Measurements from ENCODE around the gene PARK7. TPM values are rescaled to one million over a fixed set of nuclear protein-coding genes. Genes with fewer than 3 reads are reported as not detected.
"Not testable (repeated sequence)": the region's sequence is repeated elsewhere in the genome, so short reads cannot be mapped to it uniquely, and the experiment has no call there.

Gene PARK7
- total RNA-seq, 2 experiments from 2014 or later: 138 to 306 TPM

- CTCF ChIA-PET (ENCODE audit: unreplicated experiment): no interaction called here
- TF ChIP-seq CTCF (conservative IDR thresholded peaks at IDR 0.05; ENCODE audit: low read length) (no peak), EZH2phosphoT487 (IDR thresholded peaks at IDR 0.05; ENCODE audit: borderline replicate concordance, low read depth, low read length) (no peak)
- no peaks in the 10 kb centered on the region for H3K79me2 ChIP-seq (ENCODE audit: insufficient read depth, low read depth, low read length)
- H3K9me2 ChIP-seq (ENCODE audit: insufficient read depth, low read length): no peaks in the 10 kb centered on the region
- intact Hi-C loops (cut with micrococcal nuclease; ENCODE audit: unreplicated experiment): no loop called here
- H3K4me1 ChIP-seq (ENCODE audit: insufficient read depth, low read length, poor library complexity, severe bottlenecking): no peaks in the 10 kb centered on the region
- POLR2A ChIA-PET: no interaction called here
- H3K9me3 ChIP-seq (ENCODE audit: low read length): no peaks in the 10 kb centered on the region
- no peak overlapping the region for H2AFZ ChIP-seq (ENCODE audit: low read length)
- H3K4me2 ChIP-seq (ENCODE audit: low read length): no peak overlapping the region
- no peak for DNase-seq (ENCODE audit: low spot score)
- no peak overlapping the region for H3K27ac ChIP-seq (ENCODE audit: low read depth, low read length, poor library complexity, severe bottlenecking)
- BruUV-seq (replicated peaks): no TSS peak
- no peak overlapping the region for H3K4me3 ChIP-seq (ENCODE audit: low read depth, low read length, poor library complexity, severe bottlenecking)
- H4K20me1 ChIP-seq (ENCODE audit: insufficient read depth, low read length): no peaks in the 10 kb centered on the region
- no peaks in the 10 kb centered on the region for H3K36me3 ChIP-seq (ENCODE audit: insufficient read depth, low read length)
Measured at GRCh38 chr1:7921796-7922195, 39.7 kb upstream of the PARK7 start.

DNA sequence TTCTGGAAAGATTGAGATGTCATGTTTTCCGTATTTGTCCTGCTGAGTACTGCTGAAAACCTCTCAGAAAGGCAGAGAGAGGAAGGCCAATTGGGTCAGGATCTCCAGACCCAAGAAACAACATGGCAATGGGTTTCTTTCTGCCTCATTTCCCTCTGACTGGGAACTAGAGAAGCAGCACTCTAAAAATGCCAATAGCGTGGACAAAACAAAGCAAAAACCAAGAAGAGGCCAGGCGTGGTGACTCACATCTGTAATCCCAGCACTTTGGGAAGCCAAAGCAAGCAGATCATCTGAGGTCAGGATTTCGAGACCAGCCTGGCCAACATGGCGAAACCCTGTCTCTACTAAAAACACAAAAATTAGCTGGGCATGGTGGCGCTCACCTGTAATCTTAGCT lies 39.2 kb upstream of the PARK7 start:
- intact Hi-C loops (cut with micrococcal nuclease; ENCODE audit: unreplicated experiment): no loop called here
- Histone ChIP-seq H3K36me3 (ENCODE audit: insufficient read depth, low read length) (no peaks in the 10 kb centered on the region), H3K4me1 (ENCODE audit: insufficient read depth, low read length, poor library complexity, severe bottlenecking) (no peaks in the 10 kb centered on the region), H3K9me2 (ENCODE audit: insufficient read depth, low read length) (no peaks in the 10 kb centered on the region), H2AFZ (ENCODE audit: low read length) (no peak overlapping the region), H3K4me3 (ENCODE audit: low read depth, low read length, poor library complexity, severe bottlenecking) (no peak overlapping the region), H4K20me1 (ENCODE audit: insufficient read depth, low read length) (no peaks in the 10 kb centered on the region), H3K4me2 (ENCODE audit: low read length) (no peak overlapping the region), H3K79me2 (ENCODE audit: insufficient read depth, low read depth, low read length) (no peaks in the 10 kb centered on the region), H3K9me3 (ENCODE audit: low read length) (no peaks in the 10 kb centered on the region), H3K27ac (ENCODE audit: low read depth, low read length, poor library complexity, severe bottlenecking) (no peak overlapping the region)
- no peak for DNase-seq (ENCODE audit: low spot score)
- CTCF ChIA-PET (ENCODE audit: unreplicated experiment): no interaction called here
- no TSS peak for BruUV-seq (replicated peaks)
- POLR2A ChIA-PET: no interaction called here
- no peak for TF ChIP-seq EZH2phosphoT487 (IDR thresholded peaks at IDR 0.05; ENCODE audit: borderline replicate concordance, low read depth, low read length)

DNA sequence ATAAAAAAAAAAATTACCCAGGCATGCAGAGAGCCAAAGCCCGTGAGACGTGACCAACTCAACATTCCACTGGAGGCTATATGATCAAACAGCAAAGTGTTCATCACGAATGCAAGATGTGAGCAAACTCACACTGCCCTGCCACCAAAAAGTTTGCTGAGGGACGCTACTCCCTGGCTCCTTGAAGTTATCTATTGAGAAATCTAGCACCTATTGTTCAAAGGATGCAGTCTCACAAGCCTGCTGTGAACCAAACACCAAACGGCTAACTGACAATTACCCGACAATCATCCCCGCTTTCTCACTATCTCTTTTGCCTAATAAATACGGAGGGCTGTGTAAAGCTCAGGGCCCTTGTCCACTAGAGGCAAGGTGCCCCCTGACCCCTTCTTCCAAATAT lies 34.5 kb upstream of the PARK7 start:
- DNase-seq (ENCODE audit: low spot score); H3K4me1 ChIP-seq (ENCODE audit: insufficient read depth, low read length, poor library complexity, severe bottlenecking); H3K9me3 ChIP-seq (ENCODE audit: low read length); H3K36me3 ChIP-seq (ENCODE audit: insufficient read depth, low read length); H2AFZ ChIP-seq (ENCODE audit: low read length); CTCF ChIA-PET (ENCODE audit: unreplicated experiment); POLR2A ChIA-PET; H3K27ac ChIP-seq (ENCODE audit: low read depth, low read length, poor library complexity, severe bottlenecking); H3K4me2 ChIP-seq (ENCODE audit: low read length); H3K79me2 ChIP-seq (ENCODE audit: insufficient read depth, low read depth, low read length); intact Hi-C loops (cut with micrococcal nuclease; ENCODE audit: unreplicated experiment); H4K20me1 ChIP-seq (ENCODE audit: insufficient read depth, low read length); BruUV-seq (replicated peaks); H3K9me2 ChIP-seq (ENCODE audit: insufficient read depth, low read length); H3K4me3 ChIP-seq (ENCODE audit: low read depth, low read length, poor library complexity, severe bottlenecking): not testable (repeated sequence)

DNA sequence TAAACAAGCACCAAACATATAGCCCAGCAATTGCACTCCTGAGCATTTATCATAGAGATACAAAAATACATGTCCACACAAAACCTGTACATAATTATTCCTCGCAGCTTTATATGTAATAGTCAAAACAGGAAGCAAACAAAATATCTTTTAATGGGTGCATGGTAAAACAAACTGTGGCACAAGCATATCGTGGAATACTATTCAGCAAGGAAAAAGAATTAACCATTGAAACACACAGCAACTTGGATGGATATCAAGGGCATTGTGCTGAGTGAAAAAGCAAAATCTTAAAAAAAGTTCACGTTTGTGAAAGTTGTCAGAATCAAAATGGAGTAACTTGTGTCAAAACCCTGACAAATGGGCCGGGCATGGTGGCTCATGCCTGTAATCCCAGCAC lies 33.3 kb upstream of the PARK7 start:
- DNase-seq (ENCODE audit: low spot score): no peak
- Histone ChIP-seq H3K4me1 (ENCODE audit: insufficient read depth, low read length, poor library complexity, severe bottlenecking) (no peaks in the 10 kb centered on the region), H4K20me1 (ENCODE audit: insufficient read depth, low read length) (no peaks in the 10 kb centered on the region), H3K36me3 (ENCODE audit: insufficient read depth, low read length) (no peaks in the 10 kb centered on the region), H3K4me3 (ENCODE audit: low read depth, low read length, poor library complexity, severe bottlenecking) (no peak overlapping the region), H3K79me2 (ENCODE audit: insufficient read depth, low read depth, low read length) (no peaks in the 10 kb centered on the region), H3K9me2 (ENCODE audit: insufficient read depth, low read length) (no peaks in the 10 kb centered on the region), H3K9me3 (ENCODE audit: low read length) (no peaks in the 10 kb centered on the region), H2AFZ (ENCODE audit: low read length) (no peak overlapping the region), H3K4me2 (ENCODE audit: low read length) (no peak overlapping the region), H3K27ac (ENCODE audit: low read depth, low read length, poor library complexity, severe bottlenecking) (no peak overlapping the region)
- no peak for TF ChIP-seq CTCF (conservative IDR thresholded peaks at IDR 0.05; ENCODE audit: low read length)
- no peak for TF ChIP-seq EZH2phosphoT487 (IDR thresholded peaks at IDR 0.05; ENCODE audit: borderline replicate concordance, low read depth, low read length)
- intact Hi-C loops (cut with micrococcal nuclease; ENCODE audit: unreplicated experiment): no loop called here
- BruUV-seq (replicated peaks): no TSS peak
- POLR2A ChIA-PET: no interaction called here
- CTCF ChIA-PET (ENCODE audit: unreplicated experiment): no interaction called here
